Measurements from ENCODE around the gene CLCN6. TPM values are rescaled to one million over a fixed set of nuclear protein-coding genes. Genes with fewer than 3 reads are reported as not detected.

Gene CLCN6
- total RNA-seq, 4 donors from 2014 or later: 28.4 to 63.7 (median 30.2) TPM

DNA sequence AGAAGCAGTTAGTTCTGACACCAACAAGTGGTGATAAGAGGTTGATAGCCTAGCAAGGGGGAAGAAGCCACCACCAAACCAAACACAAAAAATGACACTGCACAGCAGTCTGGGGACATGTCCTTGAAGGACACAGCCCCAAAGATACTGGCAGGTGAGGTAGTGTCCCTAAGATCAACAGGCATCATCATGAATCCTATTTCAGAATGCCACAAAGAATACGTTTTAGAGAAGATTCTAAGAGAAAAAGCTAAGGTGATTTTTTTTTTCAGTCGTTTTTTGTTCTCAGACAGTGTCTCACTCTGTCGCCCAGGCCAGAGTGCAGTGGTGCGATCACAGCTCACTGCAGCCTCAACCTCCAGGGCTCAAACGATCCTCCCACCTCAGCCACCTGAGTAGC is 19.8 kb upstream of the CLCN6 start:
- no peak for DNase-seq
- Histone ChIP-seq H3K27me3 (no peaks in the 10 kb centered on the region), H3K4me1 (peaks cover 0 to 54% (median 8%) of the 10 kb centered on the region in 4 donors), H3K36me3 (peaks cover 0 to 7% (median 0%) of the 10 kb centered on the region in 3 donors), H3K4me3 (no peak overlapping the region), H3K9me3 (no peaks in the 10 kb centered on the region), H3K27ac (no peak overlapping the region)
- no peak for TF ChIP-seq POLR2A (IDR thresholded peaks at IDR 0.05)
- TF ChIP-seq, protein P1, sequence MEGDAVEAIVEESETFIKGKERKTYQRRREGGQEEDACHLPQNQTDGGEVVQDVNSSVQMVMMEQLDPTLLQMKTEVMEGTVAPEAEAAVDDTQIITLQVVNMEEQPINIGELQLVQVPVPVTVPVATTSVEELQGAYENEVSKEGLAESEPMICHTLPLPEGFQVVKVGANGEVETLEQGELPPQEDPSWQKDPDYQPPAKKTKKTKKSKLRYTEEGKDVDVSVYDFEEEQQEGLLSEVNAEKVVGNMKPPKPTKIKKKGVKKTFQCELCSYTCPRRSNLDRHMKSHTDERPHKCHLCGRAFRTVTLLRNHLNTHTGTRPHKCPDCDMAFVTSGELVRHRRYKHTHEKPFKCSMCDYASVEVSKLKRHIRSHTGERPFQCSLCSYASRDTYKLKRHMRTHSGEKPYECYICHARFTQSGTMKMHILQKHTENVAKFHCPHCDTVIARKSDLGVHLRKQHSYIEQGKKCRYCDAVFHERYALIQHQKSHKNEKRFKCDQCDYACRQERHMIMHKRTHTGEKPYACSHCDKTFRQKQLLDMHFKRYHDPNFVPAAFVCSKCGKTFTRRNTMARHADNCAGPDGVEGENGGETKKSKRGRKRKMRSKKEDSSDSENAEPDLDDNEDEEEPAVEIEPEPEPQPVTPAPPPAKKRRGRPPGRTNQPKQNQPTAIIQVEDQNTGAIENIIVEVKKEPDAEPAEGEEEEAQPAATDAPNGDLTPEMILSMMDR (IDR thresholded peaks at IDR 0.05): no peak

DNA sequence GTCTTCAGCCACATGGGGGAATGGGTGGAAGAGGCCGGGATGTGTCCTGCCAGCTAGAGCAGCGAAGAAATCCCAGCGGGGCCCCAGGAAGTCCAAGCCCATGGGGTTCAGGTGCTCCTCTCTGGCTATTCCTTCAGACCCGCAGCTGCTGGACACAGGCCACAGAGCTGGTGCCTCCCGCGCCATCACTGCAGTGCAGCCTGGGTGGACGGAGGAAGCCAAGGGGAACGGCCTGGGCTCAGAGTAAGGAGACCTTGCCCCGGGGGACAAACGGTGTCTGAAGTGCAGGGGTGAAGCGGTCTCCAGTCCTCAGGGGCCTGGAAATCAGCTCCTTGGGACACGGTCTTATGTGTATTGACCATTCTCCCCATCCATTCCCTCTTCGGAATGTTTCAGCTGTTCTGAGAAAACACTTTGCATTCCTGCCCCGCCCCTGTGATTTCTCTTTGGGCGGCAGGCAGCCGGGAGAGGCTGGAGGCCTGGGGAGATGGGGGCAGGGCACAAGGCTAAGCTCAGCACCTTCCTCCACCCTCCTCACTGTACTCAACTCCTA is 18.7 kb upstream of the CLCN6 start:
- peak overlapping the region in 1 of 4 donors; percentile 0 for H3K4me3 ChIP-seq

DNA sequence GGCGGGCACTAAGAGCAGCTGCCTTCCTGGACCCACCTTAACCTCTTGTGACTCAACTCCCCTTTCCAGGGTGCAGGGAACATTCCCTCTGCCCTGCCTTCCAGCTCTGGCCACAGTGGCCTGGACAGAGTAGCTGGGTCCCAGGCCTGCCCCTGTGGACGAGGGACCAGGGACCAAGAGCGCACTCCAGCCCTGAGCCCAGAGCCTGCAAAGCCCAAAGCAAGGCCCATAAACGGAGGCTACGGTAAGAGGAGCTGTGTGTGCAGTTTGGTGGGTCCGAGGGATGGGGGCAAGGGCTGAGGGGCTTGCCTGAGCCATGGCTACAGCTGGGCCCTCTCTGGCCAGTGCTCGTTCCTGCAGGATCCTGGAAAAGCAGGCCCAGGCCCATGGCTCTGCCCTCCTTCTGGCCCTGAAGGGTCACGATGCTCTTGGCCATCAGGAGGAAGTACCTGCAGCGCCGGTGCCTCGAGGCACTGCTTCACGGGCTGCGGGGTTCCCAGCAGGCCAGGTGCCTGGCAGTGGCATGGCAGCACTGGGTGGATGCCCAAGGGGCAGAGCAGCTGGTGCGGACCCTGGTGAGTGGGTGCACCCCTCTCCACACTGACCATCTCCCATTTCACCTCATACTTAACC is 18.1 kb upstream of the CLCN6 start:
- peak overlapping the region; percentile 68 to 93 (median 84) for H3K27ac ChIP-seq
- TF ChIP-seq, protein P1 (IDR thresholded peaks at IDR 0.05): no peak
- TF ChIP-seq POLR2A (IDR thresholded peaks at IDR 0.05): no peak
- H3K4me1 ChIP-seq: peaks cover 0 to 58% (median 11%) of the 10 kb centered on the region in 4 donors
- H3K27me3 ChIP-seq: no peaks in the 10 kb centered on the region
- no peak for DNase-seq
- H3K9me3 ChIP-seq: no peaks in the 10 kb centered on the region
- peaks cover 0 to 11% (median 0%) of the 10 kb centered on the region in 3 donors for H3K36me3 ChIP-seq
- H3K4me3 ChIP-seq: no peak overlapping the region

More for the DNA sequence above, 18.7 kb upstream of the CLCN6 start:
- H3K9me3 ChIP-seq: no peaks in the 10 kb centered on the region
- peak overlapping the region; percentile 68 to 93 (median 84) for H3K27ac ChIP-seq
- no peaks in the 10 kb centered on the region for H3K27me3 ChIP-seq
- TF ChIP-seq, protein P1 (IDR thresholded peaks at IDR 0.05): no peak
- no peak for TF ChIP-seq POLR2A (IDR thresholded peaks at IDR 0.05)
- H3K36me3 ChIP-seq: peaks cover 0 to 7% (median 0%) of the 10 kb centered on the region in 3 donors
- peak; percentile 31 to 71 (median 71) for DNase-seq
- H3K4me1 ChIP-seq: peaks cover 0 to 58% (median 11%) of the 10 kb centered on the region in 4 donors

DNA sequence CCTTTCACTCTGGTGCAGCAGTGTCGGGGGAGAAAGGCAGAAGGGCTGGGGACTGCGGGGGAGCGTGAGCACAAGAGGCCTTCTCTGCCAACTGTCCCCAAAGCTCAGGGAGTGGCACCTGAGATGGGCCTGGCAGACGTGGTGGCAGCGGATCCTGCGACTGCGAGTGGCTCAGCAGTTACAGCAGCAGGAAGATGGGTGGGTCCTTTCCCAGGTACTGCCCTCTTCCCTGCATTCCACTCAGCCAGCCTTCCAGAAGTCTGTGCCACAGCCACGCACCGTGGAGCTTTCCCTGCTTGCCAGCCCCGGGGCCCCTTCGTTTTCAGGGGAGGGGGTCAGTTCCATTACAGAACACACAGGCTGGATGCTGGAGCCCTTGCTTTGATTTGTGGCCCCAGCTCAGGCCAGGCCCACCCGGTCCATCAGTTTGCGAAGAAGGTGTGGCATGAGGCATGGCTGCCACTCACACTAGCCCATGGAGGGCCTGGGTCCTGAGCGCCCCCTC is 17.4 kb upstream of the CLCN6 start:
- no peaks in the 10 kb centered on the region for H3K9me3 ChIP-seq
- TF ChIP-seq, protein P1 (IDR thresholded peaks at IDR 0.05): no peak
- TF ChIP-seq POLR2A (IDR thresholded peaks at IDR 0.05): no peak
- peaks cover 0 to 13% (median 0%) of the 10 kb centered on the region in 3 donors for H3K36me3 ChIP-seq
- no peak for DNase-seq
- peaks cover 0 to 58% (median 11%) of the 10 kb centered on the region in 4 donors for H3K4me1 ChIP-seq
- no peaks in the 10 kb centered on the region for H3K27me3 ChIP-seq
- H3K4me3 ChIP-seq: no peak overlapping the region
- H3K27ac ChIP-seq: peak overlapping the region; percentile 68 to 93 (median 84)

DNA sequence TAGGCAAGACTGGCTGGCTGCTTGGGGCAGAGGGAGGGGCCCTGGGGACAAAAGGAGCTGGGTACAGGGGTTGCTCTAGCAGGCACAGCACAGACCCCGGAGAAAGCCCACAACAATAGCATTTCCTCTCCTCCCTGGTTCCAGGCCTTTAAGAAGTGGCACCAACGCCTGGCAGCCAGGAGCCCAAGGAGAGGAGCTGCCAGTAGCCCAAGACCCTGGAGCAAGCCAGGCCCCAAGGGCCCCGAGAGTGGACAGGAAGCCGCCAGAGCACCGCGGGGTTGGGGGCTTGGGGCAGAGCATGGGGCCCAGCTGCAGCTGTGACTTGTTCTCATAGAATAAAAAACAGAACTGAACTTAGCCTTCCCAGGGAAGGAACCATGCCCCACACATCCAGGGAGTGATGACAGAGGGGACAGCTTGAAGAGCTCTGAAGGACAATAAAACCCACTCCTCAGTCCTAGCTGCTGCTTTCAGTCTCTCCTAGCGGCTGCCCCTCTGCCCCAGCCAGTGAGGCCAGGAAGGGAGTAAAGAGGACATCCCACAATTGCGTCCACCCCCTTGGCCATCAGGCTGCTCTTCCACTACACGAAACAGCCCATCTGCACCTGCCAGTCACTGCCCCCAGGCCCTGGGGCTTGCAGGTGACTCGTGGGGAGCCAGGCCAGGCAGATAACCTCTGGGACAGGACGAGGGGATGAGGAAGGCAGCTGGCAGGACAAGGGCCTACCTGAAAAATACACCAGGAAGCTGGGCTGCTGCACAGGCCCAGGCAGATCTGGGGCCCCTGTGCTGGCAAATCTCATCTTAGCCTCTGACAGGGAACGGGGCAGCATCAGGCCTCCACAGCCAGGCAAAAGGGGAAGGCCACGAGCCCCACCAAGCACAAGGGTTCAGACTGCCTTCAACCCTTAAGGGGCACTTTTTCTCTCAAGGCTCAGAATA is 16.6 kb upstream of the CLCN6 start:
- H3K4me1 ChIP-seq: peaks cover 0 to 56% (median 11%) of the 10 kb centered on the region in 4 donors
- no peaks in the 10 kb centered on the region for H3K9me3 ChIP-seq
- peaks cover 0 to 21% (median 0%) of the 10 kb centered on the region in 3 donors for H3K36me3 ChIP-seq
- H3K27me3 ChIP-seq: no peaks in the 10 kb centered on the region
- peak overlapping the region; percentile 68 to 93 (median 84) for H3K27ac ChIP-seq
- DNase-seq: no peak
- TF ChIP-seq, protein P1 (IDR thresholded peaks at IDR 0.05): no peak
- no peak for TF ChIP-seq POLR2A (IDR thresholded peaks at IDR 0.05)
- no peak overlapping the region for H3K4me3 ChIP-seq
